K562 (cell line): ENCODE measurements around the gene HNMT. TPM values are rescaled to one million over a fixed set of nuclear protein-coding genes. Genes with fewer than 3 reads are reported as not detected.

Source experiments
- ATAC-seq: fragments of 200-7000 bp; cut with Tn5 transposase; 3 replicates; pipeline ENCODE4 v1.9.1; 2020; ENCODE audit warnings: moderate library complexity
- BruUV-seq: library from RNA; stranded (reverse); fragments of 400-500 nt; replicated peaks from 2 replicates; lab custom pipeline; 2021; lab: Mats Ljungman, UMichigan
- CTCF ChIA-PET: fragments of 300-600 bp; formaldehyde crosslinking; extraction: SDS; loops from one replicate; lab custom pipeline; 2021; ENCODE audit warnings: low intra/inter-chr PET ratio; lab: Yijun Ruan, JAX
- POLR2A ChIA-PET: fragments of 300-600, 350-650 bp; sonication (Branson Sonifier 250); formaldehyde crosslinking; extraction: SDS; loops from one replicate; lab custom pipeline; 2021; ENCODE audit warnings: antibody characterized with exemption, inconsistent platforms; lab: Yijun Ruan, JAX
- DNase-seq, 4 experiments: peaks; one replicate each; pipeline versions ENCODE4 v3.0.0 to v3.0.0-alpha.2; 2011 to 2018; ENCODE audit warnings: low spot score in 3 of 4, mixed read lengths in 3 of 4; ENCODE audit errors: extremely low read depth in 1 of 4
- FAIRE-seq: peaks from 2 replicates; lab custom pipeline; 2011; peaks lifted over from hg19 to GRCh38; lab: Jason Lieb, UNC
- H2AFZ ChIP-seq: 2 replicates; pipeline ENCODE4 v1.6.0; 2011; ENCODE audit warnings: low read depth, low read length, control low read depth, inconsistent platforms
- H3K27ac ChIP-seq: fragments of 200-600 bp; 3 replicates; pipeline ENCODE4 v1.8.0; 2011; ENCODE audit warnings: low read depth, mild to moderate bottlenecking, control low read depth, inconsistent platforms, low read length, moderate library complexity, mixed read lengths; ENCODE audit errors: extremely low read depth
- H3K27me3 ChIP-seq, 2 experiments: fragments of 300-600 bp in 1 of 2; 2 replicates in 1 of 2; 3 replicates in 1 of 2; pipeline versions ENCODE4 v1.6.0 to v1.8.0; 2011; ENCODE audit warnings: inconsistent platforms in 2 of 2, low read length in 2 of 2, mild to moderate bottlenecking in 1 of 2, mixed read lengths in 1 of 2, moderate library complexity in 1 of 2; ENCODE audit not compliant: control insufficient read depth in 2 of 2, insufficient read depth in 2 of 2
- H3K36me3 ChIP-seq: fragments of 300-600 bp; 3 replicates; pipeline ENCODE4 v1.8.0; 2011; ENCODE audit warnings: mild to moderate bottlenecking, low read length, inconsistent platforms; ENCODE audit not compliant: control insufficient read depth, insufficient read depth
- H3K4me1 ChIP-seq, 2 experiments: fragments of 200-600 bp in 1 of 2; replicated peaks in 1 of 2; 2 replicates in 1 of 2; 3 replicates in 1 of 2; pipeline versions ENCODE4 v1.5.1 to v1.8.0; 2011; ENCODE audit warnings: inconsistent platforms in 2 of 2, low read length in 2 of 2, mild to moderate bottlenecking in 1 of 2, mixed read lengths in 1 of 2, moderate library complexity in 1 of 2; ENCODE audit not compliant: control insufficient read depth in 2 of 2, insufficient read depth in 2 of 2
- H3K4me2 ChIP-seq: 2 replicates; pipeline ENCODE4 v1.6.1; 2011; ENCODE audit warnings: low read length, control low read depth, inconsistent platforms, mixed read lengths; ENCODE audit not compliant: insufficient read depth
- H3K4me3 ChIP-seq: fragments of 200-600 bp; sonication (generic), shearing (Covaris generic); 2 replicates; pipeline ENCODE4 v1.5.1; 2016; ENCODE audit warnings: control low read depth, inconsistent platforms
- H3K79me2 ChIP-seq: fragments of 200-600 bp; 3 replicates; pipeline ENCODE4 v1.8.0; 2011; ENCODE audit warnings: low read length, inconsistent platforms; ENCODE audit not compliant: control insufficient read depth, insufficient read depth
- H3K9ac ChIP-seq, 2 experiments: 2 replicates each; pipeline versions ENCODE4 v1.6.0 to v1.6.1; 2011; ENCODE audit warnings: low read depth in 2 of 2, low read length in 2 of 2, control low read depth in 1 of 2, inconsistent platforms in 1 of 2, mild to moderate bottlenecking in 1 of 2, mixed read lengths in 1 of 2; ENCODE audit not compliant: insufficient read depth in 1 of 2
- H3K9me1 ChIP-seq: one replicate; pipeline ENCODE4 v1.6.0; 2011; ENCODE audit warnings: inconsistent platforms, mild to moderate bottlenecking, low read length, moderate library complexity; ENCODE audit not compliant: control insufficient read depth, insufficient read depth
- H3K9me3 ChIP-seq: replicated peaks from 2 replicates; pipeline ENCODE4 v1.5.1; 2011; ENCODE audit warnings: low read depth, low read length, inconsistent platforms; ENCODE audit not compliant: control insufficient read depth, insufficient read depth
- H4K20me1 ChIP-seq: replicated peaks from 2 replicates; pipeline ENCODE4 v1.6.1; 2011; ENCODE audit warnings: low read length, inconsistent platforms, mixed read lengths; ENCODE audit not compliant: control insufficient read depth, insufficient read depth
- ARNT ChIP-seq, 2 experiments: fragments of 450-650 bp; IDR thresholded peaks; 2 replicates each; pipeline ENCODE4 v1.6.1; 2016; ENCODE audit warnings: mild to moderate bottlenecking in 1 of 2
- ELK3 ChIP-seq: fragments of 450-650 bp; formaldehyde crosslinking; IDR thresholded peaks from 2 replicates; pipeline ENCODE4 v1.4.0; 2020; ENCODE audit warnings: mild to moderate bottlenecking
- GABPB2 ChIP-seq: fragments of 250-450 bp; sonication (Bioruptor Pico); conservative IDR thresholded peaks from 2 replicates; pipeline ENCODE4 v1.5.1; 2021; ENCODE audit warnings: mild to moderate bottlenecking
- JUNB ChIP-seq: fragments of 450-650 bp; formaldehyde crosslinking; conservative IDR thresholded peaks from 2 replicates; pipeline ENCODE4 v1.4.0; 2020; ENCODE audit warnings: mild to moderate bottlenecking
- NCOR1 ChIP-seq: fragments of 450-650 bp; IDR thresholded peaks from 2 replicates; pipeline ENCODE4 v1.6.1; 2016; ENCODE audit warnings: mild to moderate bottlenecking, moderate library complexity
- POLR3G ChIP-seq: IDR thresholded peaks from 2 replicates; pipeline ENCODE4 v1.6.1; 2011; ENCODE audit not compliant: insufficient read length, insufficient replicate concordance; ENCODE audit errors: extremely low read depth
- RBM17 ChIP-seq: fragments of 200-400 bp; formaldehyde crosslinking; IDR thresholded peaks from 2 replicates; pipeline ENCODE4 v1.6.1; 2017; ENCODE audit warnings: low read depth, mild to moderate bottlenecking, low read length, borderline replicate concordance
- RNF2 ChIP-seq: sonication (generic); IDR thresholded peaks from 2 replicates; pipeline ENCODE4 v1.6.1; 2016
- SLC30A9 ChIP-seq: fragments of 250-450 bp; sonication (Bioruptor Pico); IDR thresholded peaks from 2 replicates; pipeline ENCODE4 v1.8.0; 2022; ENCODE audit warnings: mild to moderate bottlenecking, moderate library complexity
- STAT5A ChIP-seq: IDR thresholded peaks from 2 replicates; pipeline ENCODE4 v1.6.1; 2012; ENCODE audit warnings: low read length, inconsistent platforms, borderline replicate concordance
- ZNF57 ChIP-seq: fragments of 450-650 bp; formaldehyde crosslinking; IDR thresholded peaks from 2 replicates; pipeline ENCODE4 v1.4.0; 2020; ENCODE audit warnings: mild to moderate bottlenecking, moderate library complexity
- ZNF696 ChIP-seq: fragments of 250-450 bp; sonication (Bioruptor Pico); conservative IDR thresholded peaks from 2 replicates; pipeline ENCODE4 v1.4.0; 2020; ENCODE audit warnings: mild to moderate bottlenecking, moderate library complexity
- ZNF75A ChIP-seq: fragments of 450-650 bp; formaldehyde crosslinking; IDR thresholded peaks from 2 replicates; pipeline ENCODE4 v1.4.0; 2020; ENCODE audit warnings: mild to moderate bottlenecking
- ZNF79 ChIP-seq: fragments of 250-450 bp; sonication (Bioruptor Pico); IDR thresholded peaks from 2 replicates; pipeline ENCODE4 v1.4.0; 2020; ENCODE audit warnings: low read depth, mild to moderate bottlenecking, moderate library complexity
- in situ Hi-C: fragments of 300-500 bp; cut with MboI; formaldehyde crosslinking; loops from 4 replicates; pipeline ENCODE4 v1.15.0; 2018; ENCODE audit warnings: inconsistent platforms, mixed read lengths
- intact Hi-C: fragments of 100-400 bp; cut with micrococcal nuclease; formaldehyde crosslinking; loops from 2 replicates; pipeline ENCODE4 v1.14.2; 2022
- polyA plus RNA-seq, 8 experiments: library from polyadenylated mRNA; depleted of rRNA in 4 of 8; stranded (reverse) in 5 of 8; unstranded in 3 of 8; fragments of >200 nt; fragmentation: Nextera tagmentation in 2 of 8; fragmentation: Illumina TruSeq in 1 of 8; extraction: Ambion mirVana in 2 of 8; extraction: Trizol in 1 of 8; gene quantifications; 2 replicates each; pipeline versions ENCODE4 v1.2.1 to v1.2.3, GENCODE V29; 2011 to 2014; ENCODE audit warnings: inconsistent platforms in 1 of 8, missing spikeins in 1 of 8
- total RNA-seq, 7 experiments: library from RNA; depleted of rRNA in 6 of 7; stranded (reverse); fragments of >200 nt in 6 of 7; fragmentation: Illumina TruSeq in 2 of 7; extraction: Trizol in 2 of 7; gene quantifications; 2 replicates each; pipeline versions ENCODE4 v1.2.1 to v1.2.3, GENCODE V29; 2011 to 2021; ENCODE audit warnings: low replicate concordance in 1 of 7
- TF ChIP-seq, protein P1 (sequence below): fragments of 450-650 bp; formaldehyde crosslinking; IDR thresholded peaks from 2 replicates; pipeline ENCODE4 v1.4.0; 2022; ENCODE audit warnings: missing genetic modification characterization
- TF ChIP-seq, protein P2 (sequence below): fragments of 150-350 bp; conservative IDR thresholded peaks from 2 replicates; pipeline ENCODE4 v1.6.1; 2014; ENCODE audit warnings: low read length

The HNMT gene
- total and polyA plus RNA-seq, 9 of the 15 experiments (the other 6 are each of a cell fraction or from before 2014, with no cell fraction given), result 3.1 to 10.9 (median 5.3) TPM

DNA sequence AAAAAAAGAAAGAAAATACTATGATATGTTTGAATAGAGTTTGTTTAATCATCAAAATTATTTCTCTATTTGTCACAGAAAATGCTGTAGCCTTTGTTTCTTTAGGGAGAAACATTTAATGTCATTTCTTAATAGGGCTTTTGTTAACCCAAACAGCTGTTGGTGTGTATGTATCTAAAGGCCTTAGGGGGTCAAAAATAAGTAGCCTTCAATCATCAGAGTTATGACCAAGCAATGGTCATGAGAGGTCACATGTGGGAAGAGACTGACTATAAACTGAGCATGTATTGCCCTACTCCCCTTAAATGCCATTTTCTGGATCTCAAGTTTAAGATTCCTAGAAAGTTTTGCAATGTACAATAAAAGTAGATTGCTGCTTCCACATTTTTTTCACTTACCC, 22.7 kb downstream of the HNMT start:
- ATAC-seq, result no peak
- intact Hi-C loops, result no loop called here
- Histone ChIP-seq H3K27me3 (no peaks in the 10 kb centered on the region), H3K4me2 (no peak overlapping the region)
- TF ChIP-seq ZNF75A (CRISPR knock-in tag), result no peak
- TF ChIP-seq ZNF57 (CRISPR knock-in tag), result no peak
- TF ChIP-seq ZNF696 (CRISPR knock-in tag), result no peak
- TF ChIP-seq ZNF79 (CRISPR knock-in tag), result no peak
- no peak for TF ChIP-seq RBM17
- no peak for TF ChIP-seq SLC30A9 (CRISPR knock-in tag)
- no peak for TF ChIP-seq ELK3 (CRISPR knock-in tag)
- TF ChIP-seq NCOR1, result no peak
- TF ChIP-seq, protein P1, sequence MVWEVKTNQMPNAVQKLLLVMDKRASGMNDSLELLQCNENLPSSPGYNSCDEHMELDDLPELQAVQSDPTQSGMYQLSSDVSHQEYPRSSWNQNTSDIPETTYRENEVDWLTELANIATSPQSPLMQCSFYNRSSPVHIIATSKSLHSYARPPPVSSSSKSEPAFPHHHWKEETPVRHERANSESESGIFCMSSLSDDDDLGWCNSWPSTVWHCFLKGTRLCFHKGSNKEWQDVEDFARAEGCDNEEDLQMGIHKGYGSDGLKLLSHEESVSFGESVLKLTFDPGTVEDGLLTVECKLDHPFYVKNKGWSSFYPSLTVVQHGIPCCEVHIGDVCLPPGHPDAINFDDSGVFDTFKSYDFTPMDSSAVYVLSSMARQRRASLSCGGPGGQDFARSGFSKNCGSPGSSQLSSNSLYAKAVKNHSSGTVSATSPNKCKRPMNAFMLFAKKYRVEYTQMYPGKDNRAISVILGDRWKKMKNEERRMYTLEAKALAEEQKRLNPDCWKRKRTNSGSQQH (CRISPR knock-in tag), result no peak
- TF ChIP-seq ARNT (IDR thresholded peaks at IDR 0.05), result no peak
- TF ChIP-seq JUNB (CRISPR knock-in tag), result no peak
- TF ChIP-seq RNF2, result no peak
- no peak for TF ChIP-seq GABPB2 (CRISPR knock-in tag)
- no peak for TF ChIP-seq STAT5A
- TF ChIP-seq POLR3G, result no peak
- TF ChIP-seq, protein P2, sequence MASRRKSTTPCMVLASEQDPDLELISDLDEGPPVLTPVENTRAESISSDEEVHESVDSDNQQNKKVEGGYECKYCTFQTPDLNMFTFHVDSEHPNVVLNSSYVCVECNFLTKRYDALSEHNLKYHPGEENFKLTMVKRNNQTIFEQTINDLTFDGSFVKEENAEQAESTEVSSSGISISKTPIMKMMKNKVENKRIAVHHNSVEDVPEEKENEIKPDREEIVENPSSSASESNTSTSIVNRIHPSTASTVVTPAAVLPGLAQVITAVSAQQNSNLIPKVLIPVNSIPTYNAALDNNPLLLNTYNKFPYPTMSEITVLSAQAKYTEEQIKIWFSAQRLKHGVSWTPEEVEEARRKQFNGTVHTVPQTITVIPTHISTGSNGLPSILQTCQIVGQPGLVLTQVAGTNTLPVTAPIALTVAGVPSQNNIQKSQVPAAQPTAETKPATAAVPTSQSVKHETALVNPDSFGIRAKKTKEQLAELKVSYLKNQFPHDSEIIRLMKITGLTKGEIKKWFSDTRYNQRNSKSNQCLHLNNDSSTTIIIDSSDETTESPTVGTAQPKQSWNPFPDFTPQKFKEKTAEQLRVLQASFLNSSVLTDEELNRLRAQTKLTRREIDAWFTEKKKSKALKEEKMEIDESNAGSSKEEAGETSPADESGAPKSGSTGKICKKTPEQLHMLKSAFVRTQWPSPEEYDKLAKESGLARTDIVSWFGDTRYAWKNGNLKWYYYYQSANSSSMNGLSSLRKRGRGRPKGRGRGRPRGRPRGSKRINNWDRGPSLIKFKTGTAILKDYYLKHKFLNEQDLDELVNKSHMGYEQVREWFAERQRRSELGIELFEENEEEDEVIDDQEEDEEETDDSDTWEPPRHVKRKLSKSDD, result no peak
- TF ChIP-seq, all 486 proteins: peak for 0
- in situ Hi-C loops, result no loop called here
- Histone ChIP-seq H3K9me3 (no peaks in the 10 kb centered on the region), H3K4me3 (no peak overlapping the region), H3K27ac (no peak overlapping the region), H3K9me1 (no peaks in the 10 kb centered on the region), H3K9ac (no peak overlapping the region), H3K79me2 (no peaks in the 10 kb centered on the region), H2AFZ (no peak overlapping the region), H3K36me3 (no peaks in the 10 kb centered on the region), H3K4me1 (0 out of 5 replicates have a peak, but pooled peaks cover 0 to under 1% of the 10 kb centered on the region in 2 experiments), H4K20me1 (no peaks in the 10 kb centered on the region)
- FAIRE-seq (no peak), DNase-seq (no peak)
- no TSS peak for BruUV-seq
- ChIA-PET POLR2A (no interaction called here), CTCF (no interaction called here)
